Mesenteric fat pad (tissue), 1 donor: ENCODE results near the gene PIK3R4. TPM values are rescaled to one million over a fixed set of nuclear protein-coding genes. Genes with fewer than 3 reads are reported as not detected.

ENCODE experiments used
- DNase-seq: peaks from one replicate; pipeline ENCODE4 v3.0.0-alpha.2; 2020; ENCODE audit warnings: low spot score
- long read RNA-seq: library from polyadenylated mRNA; unstranded; transcript quantifications from one replicate; pipeline ENCODE4 v2.0.0, GENCODE V29; 2020
- total RNA-seq: library from RNA; stranded (reverse); fragmentation: NEBNext Ultra II Directional; extraction: Animal tissue kit (Norgen Biotek cat#: 25700); gene quantifications from one replicate; pipeline ENCODE4 v1.2.1, GENCODE V29; 2021
- donor health status: DM: yes; HTN: yes; CAD: no.

Gene PIK3R4
- 22.8 TPM for total RNA-seq
- long read RNA-seq, partial matches to known transcripts, result 9 of 12 reads
- long read RNA-seq, other reads (novel, unspliced or antisense), result 3 of 12 reads

DNA sequence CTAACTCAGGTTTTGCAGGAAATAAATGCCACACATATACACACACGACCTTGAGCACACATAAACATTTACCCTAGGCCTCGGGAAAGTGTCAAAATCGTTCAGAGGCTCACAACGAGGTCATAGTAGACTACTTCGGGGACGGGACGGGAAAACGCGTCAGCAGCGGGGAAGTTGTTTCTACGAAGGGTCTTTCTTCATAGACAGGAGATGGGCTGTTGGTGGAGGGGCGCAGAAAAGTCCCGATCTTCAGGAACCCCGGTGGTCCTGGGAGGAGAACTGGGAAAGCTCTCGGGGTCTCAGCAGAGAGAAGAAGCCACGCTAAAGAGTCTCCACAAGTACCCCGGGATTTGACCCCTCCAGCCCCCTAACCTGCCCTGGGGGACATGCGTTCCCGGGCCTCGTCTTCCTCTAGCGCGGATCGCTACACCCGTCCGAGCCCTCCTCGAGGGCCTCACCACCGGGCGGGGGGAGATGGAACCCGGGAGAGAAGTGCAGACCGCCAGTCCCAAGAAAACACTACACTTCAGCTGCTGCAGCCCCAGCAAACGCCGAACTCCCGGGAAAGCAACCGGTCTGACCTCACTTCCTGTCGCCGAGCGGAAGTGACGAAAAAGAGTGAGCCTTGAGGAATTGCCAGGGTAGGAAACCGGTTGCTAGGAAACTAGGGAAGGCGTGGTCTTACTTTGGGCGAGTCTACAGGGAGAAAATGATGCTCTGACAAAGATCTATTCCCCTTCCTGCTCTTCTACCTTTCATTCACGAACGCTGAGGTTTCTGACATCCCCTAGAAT is at the start of gene PIK3R4:
TSS of gene PIK3R4 (minus strand) at position 584 of the 794 bp plus-strand sequence. CDS start 1,611 bp downstream, outside the sequence.
- peak; percentile 95 for DNase-seq

- DNase-seq, result no peak
Observed at GRCh38 chr3:130795396-130795795, 48.8 kb upstream of the PIK3R4 start.

DNA sequence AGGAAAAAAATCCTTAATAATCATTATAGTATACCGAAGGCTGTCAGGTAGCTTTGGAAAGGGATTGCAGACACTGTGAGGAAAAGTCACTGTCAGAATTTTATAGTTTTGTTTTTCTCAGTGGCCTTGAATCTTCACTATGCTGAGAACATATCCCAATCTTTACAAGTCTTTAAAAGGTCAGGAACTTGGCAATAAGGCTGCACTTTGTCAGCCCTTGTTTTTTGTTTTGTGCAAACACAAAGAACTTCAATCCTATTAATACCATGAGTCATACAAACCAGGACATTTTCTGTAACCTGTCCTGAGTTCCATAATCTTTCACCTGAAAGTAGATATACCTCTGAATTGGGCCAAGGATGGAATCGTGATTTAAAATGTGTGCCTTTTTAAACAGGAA is 45.6 kb upstream of the PIK3R4 start:
- no peak for DNase-seq

GRCh38 chr3:130789782-130790322 is 43.2 kb upstream of the PIK3R4 start:
- DNase-seq, result no peak

DNA sequence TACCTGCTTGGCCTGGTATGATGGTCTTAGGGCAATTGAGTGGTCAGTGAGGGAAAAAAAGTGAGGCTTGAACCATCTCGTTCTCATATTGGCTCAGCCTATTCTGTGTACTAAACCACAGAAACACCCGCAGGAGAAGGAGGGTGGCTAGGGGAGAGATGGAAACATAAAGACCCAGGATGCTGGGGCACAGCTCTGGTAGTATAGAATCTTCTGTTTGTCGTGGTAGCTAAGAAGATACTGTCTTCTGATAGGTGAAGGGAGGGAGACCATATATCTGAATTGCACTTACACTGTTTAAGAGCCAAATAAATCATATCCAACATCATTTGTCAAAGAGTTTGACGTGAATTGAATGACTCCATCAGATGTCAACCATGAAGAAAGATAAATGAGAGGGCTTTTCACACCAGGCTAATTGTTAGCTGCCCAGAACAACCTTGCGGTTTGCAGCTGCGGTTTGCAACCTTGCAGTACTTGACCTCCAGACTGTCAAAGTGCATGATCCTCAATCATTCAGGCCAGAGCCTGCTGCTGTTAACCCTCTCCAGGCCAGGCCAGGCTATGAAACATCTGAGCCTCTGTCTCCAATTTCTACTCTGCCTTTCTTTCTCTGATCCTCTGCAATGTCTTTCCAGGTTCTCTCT is 40.9 kb upstream of the PIK3R4 start:
- no peak for DNase-seq

GRCh38 chr3:130786306-130786705 is 39.7 kb upstream of the PIK3R4 start:
- DNase-seq, result no peak

- no peak for DNase-seq
Observed at GRCh38 chr3:130783629-130784028, 37.0 kb upstream of the PIK3R4 start.

GRCh38 chr3:130779486-130779885 is 32.9 kb upstream of the PIK3R4 start:
- no peak for DNase-seq

- DNase-seq, result no peak
Observed at GRCh38 chr3:130779031-130779430, 32.4 kb upstream of the PIK3R4 start.

GRCh38 chr3:130773366-130773765 is 26.7 kb upstream of the PIK3R4 start:
- DNase-seq, result no peak

GRCh38 chr3:130772129-130772528 is 25.5 kb upstream of the PIK3R4 start:
- no peak for DNase-seq

DNA sequence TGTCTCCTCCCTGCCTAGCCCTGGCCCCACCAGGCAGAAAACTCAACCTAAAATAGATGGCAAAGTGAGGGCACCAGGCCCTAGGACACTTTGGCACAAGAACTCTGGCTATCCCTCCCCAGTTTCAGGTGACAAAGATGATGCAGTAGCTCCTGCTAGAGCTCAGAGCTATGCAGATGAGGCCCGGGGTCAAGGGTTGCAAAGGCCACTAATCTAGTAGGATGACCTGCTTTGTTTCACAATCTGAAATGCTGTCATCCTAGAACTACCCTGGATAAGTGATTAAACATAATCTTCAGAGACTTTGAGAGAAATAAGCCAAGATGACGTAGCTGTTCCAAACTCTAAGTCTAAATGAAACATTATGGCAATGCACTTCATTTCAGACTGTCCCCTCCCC is 24.0 kb upstream of the PIK3R4 start:
- DNase-seq, result no peak

GRCh38 chr3:130761730-130762311 is 15.2 kb upstream of the PIK3R4 start:
- DNase-seq, result no peak

GRCh38 chr3:130760922-130761321 is 14.3 kb upstream of the PIK3R4 start:
- no peak for DNase-seq

- no peak for DNase-seq
Observed at GRCh38 chr3:130759692-130760338, 13.2 kb upstream of the PIK3R4 start.

- no peak for DNase-seq
Observed at GRCh38 chr3:130758624-130759369, 12.2 kb upstream of the PIK3R4 start.

- no peak for DNase-seq
Observed at GRCh38 chr3:130757611-130758150, 11.1 kb upstream of the PIK3R4 start.

- no peak for DNase-seq
Observed at GRCh38 chr3:130755666-130756065, 9.0 kb upstream of the PIK3R4 start.

DNA sequence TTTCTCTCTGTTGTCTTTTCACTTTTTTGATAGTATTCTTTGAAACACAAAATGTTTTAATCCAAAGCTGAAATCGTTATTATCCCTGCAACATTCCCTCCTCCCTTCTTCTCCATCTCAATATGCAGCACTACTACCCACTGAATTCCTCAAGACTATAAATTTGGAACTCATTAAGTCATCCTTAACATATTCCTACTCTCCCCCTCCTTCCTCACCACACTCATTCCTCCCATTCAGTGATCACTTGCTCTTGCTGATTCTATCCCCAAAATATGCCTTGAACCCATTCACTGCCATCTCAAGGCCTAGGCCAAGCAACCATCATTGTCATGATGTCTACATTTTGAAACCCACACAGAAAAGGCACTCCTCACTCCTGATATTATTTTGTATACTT is 2.4 kb upstream of the PIK3R4 start:
- no peak for DNase-seq

- no peak for DNase-seq
Observed at GRCh38 chr3:130748467-130748861, 1.8 kb upstream of the PIK3R4 start.
